SK-N-SH (cell line): ENCODE results near the gene TAF1B. TPM values are rescaled to one million over a fixed set of nuclear protein-coding genes. Genes with fewer than 3 reads are reported as not detected.

Experiments used
- CTCF ChIA-PET: fragments of 300-600, 350-600 bp; formaldehyde crosslinking; extraction: SDS; loops from one replicate; lab custom pipeline; 2021; lab: Yijun Ruan, JAX
- POLR2A ChIA-PET: fragments of 350-600 bp; sonication (Branson Sonifier 250); formaldehyde crosslinking; extraction: SDS; loops from one replicate; lab custom pipeline; 2020; ENCODE audit warnings: antibody characterized with exemption, inconsistent platforms; lab: Yijun Ruan, JAX
- DNase-seq: peaks from one replicate; pipeline ENCODE4 v3.0.0; 2012
- H2AFZ ChIP-seq: fragments of 200-600 bp; sonication (generic); 2 replicates; pipeline ENCODE4 v1.8.1; 2016; ENCODE audit warnings: antibody characterized with exemption, mild to moderate bottlenecking, low read depth
- H3F3A ChIP-seq: fragments of 200-600 bp; sonication (generic); replicated peaks from 2 replicates; pipeline ENCODE3; 2016; ENCODE audit warnings: antibody characterized with exemption, mild to moderate bottlenecking; ENCODE audit not compliant: insufficient read depth
- H3K27ac ChIP-seq, 2 experiments: fragments of 200-500 bp in 1 of 2; fragments of 200-600 bp in 1 of 2; sonication (Bioruptor generic) in 1 of 2; sonication (generic), shearing (Covaris generic) in 1 of 2; 2 replicates each; pipeline versions ENCODE4 v1.5.1 to v1.6.1; 2014 to 2016; ENCODE audit warnings: low read depth in 2 of 2, inconsistent platforms in 1 of 2, low read length in 1 of 2, mild to moderate bottlenecking in 1 of 2, mixed read lengths in 1 of 2
- H3K27me3 ChIP-seq: fragments of 200-600 bp; sonication (generic), shearing (Covaris generic); 2 replicates; pipeline ENCODE4 v1.6.1; 2016; ENCODE audit warnings: mixed run types; ENCODE audit not compliant: insufficient read depth
- H3K36me3 ChIP-seq, 2 experiments: fragments of 200-500 bp in 1 of 2; fragments of 200-600 bp in 1 of 2; sonication (Bioruptor generic) in 1 of 2; sonication (generic) in 1 of 2; replicated peaks in 1 of 2; 2 replicates each; pipeline versions ENCODE3 to v1.5.1; 2014 to 2016; ENCODE audit warnings: low read length in 1 of 2, mild to moderate bottlenecking in 1 of 2; ENCODE audit not compliant: insufficient read depth in 2 of 2, control insufficient read depth in 1 of 2
- H3K4me1 ChIP-seq, 2 experiments: fragments of 200-500 bp in 1 of 2; fragments of 200-600 bp in 1 of 2; sonication (Bioruptor generic) in 1 of 2; sonication (generic), shearing (Covaris generic) in 1 of 2; 2 replicates each; pipeline versions ENCODE4 v1.5.1 to v1.6.1; 2014 to 2016; ENCODE audit warnings: low read depth in 1 of 2, low read length in 1 of 2, mixed run types in 1 of 2; ENCODE audit not compliant: insufficient read depth in 2 of 2, control insufficient read depth in 1 of 2
- H3K4me2 ChIP-seq: fragments of 200-600 bp; sonication (generic), shearing (Covaris generic); 2 replicates; pipeline ENCODE4 v1.6.1; 2017; ENCODE audit warnings: mixed run types
- H3K4me3 ChIP-seq, 2 experiments: fragments of 200-500 bp in 1 of 2; fragments of 200-600 bp in 1 of 2; sonication (Bioruptor generic) in 1 of 2; sonication (generic), shearing (Covaris generic) in 1 of 2; 2 replicates each; pipeline versions ENCODE4 v1.5.1 to v1.8.1; 2014 to 2016; ENCODE audit warnings: low read depth in 2 of 2, inconsistent platforms in 1 of 2, low read length in 1 of 2, mild to moderate bottlenecking in 1 of 2, mixed read lengths in 1 of 2, moderate library complexity in 1 of 2
- H3K79me2 ChIP-seq: fragments of 200-600 bp; sonication (generic); 2 replicates; pipeline ENCODE4 v1.8.1; 2017; ENCODE audit warnings: mild to moderate bottlenecking; ENCODE audit not compliant: insufficient read depth
- H3K9ac ChIP-seq: fragments of 200-600 bp; sonication (generic); 2 replicates; pipeline ENCODE4 v1.6.1; 2017; ENCODE audit warnings: mixed run types
- H3K9me2 ChIP-seq: fragments of 200-600 bp; sonication (generic); 2 replicates; pipeline ENCODE4 v1.6.1; 2017; ENCODE audit warnings: mixed run types
- H3K9me3 ChIP-seq: fragments of 200-600 bp; sonication (generic); 2 replicates; pipeline ENCODE4 v1.6.1; 2017; ENCODE audit warnings: mixed run types, mild to moderate bottlenecking, moderate library complexity
- H4K20me1 ChIP-seq: fragments of 200-600 bp; sonication (generic); 2 replicates; pipeline ENCODE4 v1.6.1; 2017; ENCODE audit warnings: mild to moderate bottlenecking, mixed run types; ENCODE audit not compliant: insufficient read depth
- ELF1 ChIP-seq: IDR thresholded peaks from 2 replicates; pipeline ENCODE4 v1.4.0; 2012
- EP300 ChIP-seq, 2 experiments: IDR thresholded peaks; 2 replicates each; pipeline versions ENCODE4 v1.4.0 to v1.6.1; 2012; ENCODE audit warnings: borderline replicate concordance in 1 of 2, low read depth in 1 of 2, low read length in 1 of 2
- EZH2phosphoT487 ChIP-seq: fragments of 200-600 bp; sonication (generic); IDR thresholded peaks from 2 replicates; pipeline ENCODE4 v1.6.1; 2017; ENCODE audit warnings: low read depth, mixed run types, mild to moderate bottlenecking, antibody characterized with exemption, moderate library complexity, borderline replicate concordance
- FOSL2 ChIP-seq: IDR thresholded peaks from 2 replicates; pipeline ENCODE4 v1.4.0; 2012; ENCODE audit warnings: low read depth, mild to moderate bottlenecking, moderate library complexity, borderline replicate concordance
- MEF2A ChIP-seq: IDR thresholded peaks from 2 replicates; pipeline ENCODE4 v1.4.0; 2012; ENCODE audit warnings: low read depth, borderline replicate concordance
- NFIC ChIP-seq: IDR thresholded peaks from 2 replicates; pipeline ENCODE4 v1.4.0; 2012; ENCODE audit warnings: borderline replicate concordance
- NRF1 ChIP-seq: IDR thresholded peaks from 2 replicates; pipeline ENCODE4 v1.6.1; 2012; ENCODE audit warnings: low read depth, mild to moderate bottlenecking, low read length
- POLR2AphosphoS5 ChIP-seq: IDR thresholded peaks from 2 replicates; pipeline ENCODE4 v1.6.1; 2012; ENCODE audit warnings: low read depth, low read length
- RCOR1 ChIP-seq: fragments of 150-350 bp; IDR thresholded peaks from 2 replicates; pipeline ENCODE4 v1.6.1; 2017; ENCODE audit warnings: antibody characterized with exemption, low read length
- RFX5 ChIP-seq: IDR thresholded peaks from 2 replicates; pipeline ENCODE4 v1.6.1; 2012; ENCODE audit warnings: mild to moderate bottlenecking, improper control_type of control experiment, low read length
- RXRA ChIP-seq: IDR thresholded peaks from 2 replicates; pipeline ENCODE4 v1.4.0; 2012; ENCODE audit warnings: low read depth, mild to moderate bottlenecking, borderline replicate concordance
- SMC3 ChIP-seq: IDR thresholded peaks from 2 replicates; pipeline ENCODE4 v1.6.1; 2012; ENCODE audit warnings: low read depth, low read length, improper control_type of control experiment
- TCF12 ChIP-seq: IDR thresholded peaks from 2 replicates; pipeline ENCODE4 v1.4.0; 2012
- YY1 ChIP-seq: IDR thresholded peaks from 2 replicates; pipeline ENCODE4 v1.4.0; 2012; ENCODE audit warnings: low read depth, mild to moderate bottlenecking
- WGBS: methylation state at CpG from one replicate; pipeline ENCODE4 v1.1.6; 2017; ENCODE audit warnings: low lambda C conversion rate; 5-methylcytosine and 5-hydroxymethylcytosine counted together
- polyA plus RNA-seq, 3 experiments: library from polyadenylated mRNA; depleted of rRNA; stranded (reverse); fragments of >200 nt; gene quantifications; 2 replicates each; pipeline ENCODE4 v1.2.3, GENCODE V29; 2012
- TF ChIP-seq, protein P1 (sequence below): IDR thresholded peaks from 2 replicates; pipeline ENCODE4 v1.6.1; 2012; ENCODE audit warnings: mild to moderate bottlenecking, low read depth, low read length, moderate library complexity
- TF ChIP-seq, protein P2 (sequence below): IDR thresholded peaks from 2 replicates; pipeline ENCODE4 v1.4.0; 2012; ENCODE audit warnings: low read depth, borderline replicate concordance
- TF ChIP-seq, protein P3 (sequence below): fragments of 150-350 bp; IDR thresholded peaks from 2 replicates; pipeline ENCODE4 v1.6.1; 2017; ENCODE audit warnings: antibody characterized with exemption, low read length, low read depth, borderline replicate concordance
- TF ChIP-seq, protein P4 (sequence below): IDR thresholded peaks from 2 replicates; pipeline ENCODE4; 2012

The TAF1B gene
- polyA plus RNA-seq, 1 of the 3 experiments (the other 2 are of a cell fraction), result 7.8 TPM

DNA sequence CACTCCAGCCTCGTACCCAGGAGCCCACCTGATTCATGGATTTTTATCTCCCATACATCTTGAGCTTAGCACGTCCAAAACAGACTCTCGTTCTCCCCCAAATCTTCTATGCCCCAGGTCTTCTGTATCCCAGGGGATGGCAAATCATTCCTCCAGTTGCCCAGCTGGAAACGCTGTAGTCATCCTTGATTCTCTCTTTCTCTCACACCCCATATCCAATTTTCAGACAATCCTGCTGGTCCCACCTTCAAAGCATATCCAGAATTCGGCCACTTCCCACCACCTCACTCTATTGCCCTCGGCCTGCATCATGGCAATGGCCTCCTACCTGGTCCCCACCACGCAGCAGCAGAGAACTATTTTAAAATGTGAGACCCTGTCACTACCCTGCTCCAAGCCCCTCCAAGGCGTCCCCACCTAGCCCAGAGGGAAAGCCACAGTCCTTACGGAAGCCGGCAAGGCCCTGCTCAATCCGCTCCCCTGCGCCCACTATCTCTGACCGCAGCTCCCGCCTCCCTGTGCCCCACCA is 106.8 kb downstream of the TAF1B start:
- H3K9ac ChIP-seq, result no peak overlapping the region
- CTCF ChIA-PET, result interaction anchor here (0.8 to 4.3 kb wide), 7 partner anchors 16 to 179 kb away, joined by 3 to 23 read pairs (median 4); no protein-coding TSS in a partner anchor
- no peaks in the 10 kb centered on the region for H3K36me3 ChIP-seq
- TF ChIP-seq TCF12 (no peak), EZH2phosphoT487 (no peak), POLR2AphosphoS5 (no peak), RCOR1 (no peak), RXRA (no peak), RFX5 (no peak), MEF2A (no peak), NRF1 (no peak), EP300 (IDR thresholded peaks at IDR 0.05; ENCODE audit: borderline replicate concordance in 1 of 2, low read depth in 1 of 2, low read length in 1 of 2) (no peak), NFIC (no peak), YY1 (no peak), ELF1 (no peak), FOSL2 (no peak), SMC3 (no peak)
- TF ChIP-seq, protein P1, sequence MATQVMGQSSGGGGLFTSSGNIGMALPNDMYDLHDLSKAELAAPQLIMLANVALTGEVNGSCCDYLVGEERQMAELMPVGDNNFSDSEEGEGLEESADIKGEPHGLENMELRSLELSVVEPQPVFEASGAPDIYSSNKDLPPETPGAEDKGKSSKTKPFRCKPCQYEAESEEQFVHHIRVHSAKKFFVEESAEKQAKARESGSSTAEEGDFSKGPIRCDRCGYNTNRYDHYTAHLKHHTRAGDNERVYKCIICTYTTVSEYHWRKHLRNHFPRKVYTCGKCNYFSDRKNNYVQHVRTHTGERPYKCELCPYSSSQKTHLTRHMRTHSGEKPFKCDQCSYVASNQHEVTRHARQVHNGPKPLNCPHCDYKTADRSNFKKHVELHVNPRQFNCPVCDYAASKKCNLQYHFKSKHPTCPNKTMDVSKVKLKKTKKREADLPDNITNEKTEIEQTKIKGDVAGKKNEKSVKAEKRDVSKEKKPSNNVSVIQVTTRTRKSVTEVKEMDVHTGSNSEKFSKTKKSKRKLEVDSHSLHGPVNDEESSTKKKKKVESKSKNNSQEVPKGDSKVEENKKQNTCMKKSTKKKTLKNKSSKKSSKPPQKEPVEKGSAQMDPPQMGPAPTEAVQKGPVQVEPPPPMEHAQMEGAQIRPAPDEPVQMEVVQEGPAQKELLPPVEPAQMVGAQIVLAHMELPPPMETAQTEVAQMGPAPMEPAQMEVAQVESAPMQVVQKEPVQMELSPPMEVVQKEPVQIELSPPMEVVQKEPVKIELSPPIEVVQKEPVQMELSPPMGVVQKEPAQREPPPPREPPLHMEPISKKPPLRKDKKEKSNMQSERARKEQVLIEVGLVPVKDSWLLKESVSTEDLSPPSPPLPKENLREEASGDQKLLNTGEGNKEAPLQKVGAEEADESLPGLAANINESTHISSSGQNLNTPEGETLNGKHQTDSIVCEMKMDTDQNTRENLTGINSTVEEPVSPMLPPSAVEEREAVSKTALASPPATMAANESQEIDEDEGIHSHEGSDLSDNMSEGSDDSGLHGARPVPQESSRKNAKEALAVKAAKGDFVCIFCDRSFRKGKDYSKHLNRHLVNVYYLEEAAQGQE, result no peak
- TF ChIP-seq, protein P2, sequence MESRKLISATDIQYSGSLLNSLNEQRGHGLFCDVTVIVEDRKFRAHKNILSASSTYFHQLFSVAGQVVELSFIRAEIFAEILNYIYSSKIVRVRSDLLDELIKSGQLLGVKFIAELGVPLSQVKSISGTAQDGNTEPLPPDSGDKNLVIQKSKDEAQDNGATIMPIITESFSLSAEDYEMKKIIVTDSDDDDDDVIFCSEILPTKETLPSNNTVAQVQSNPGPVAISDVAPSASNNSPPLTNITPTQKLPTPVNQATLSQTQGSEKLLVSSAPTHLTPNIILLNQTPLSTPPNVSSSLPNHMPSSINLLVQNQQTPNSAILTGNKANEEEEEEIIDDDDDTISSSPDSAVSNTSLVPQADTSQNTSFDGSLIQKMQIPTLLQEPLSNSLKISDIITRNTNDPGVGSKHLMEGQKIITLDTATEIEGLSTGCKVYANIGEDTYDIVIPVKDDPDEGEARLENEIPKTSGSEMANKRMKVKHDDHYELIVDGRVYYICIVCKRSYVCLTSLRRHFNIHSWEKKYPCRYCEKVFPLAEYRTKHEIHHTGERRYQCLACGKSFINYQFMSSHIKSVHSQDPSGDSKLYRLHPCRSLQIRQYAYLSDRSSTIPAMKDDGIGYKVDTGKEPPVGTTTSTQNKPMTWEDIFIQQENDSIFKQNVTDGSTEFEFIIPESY, result no peak
- TF ChIP-seq, protein P3, sequence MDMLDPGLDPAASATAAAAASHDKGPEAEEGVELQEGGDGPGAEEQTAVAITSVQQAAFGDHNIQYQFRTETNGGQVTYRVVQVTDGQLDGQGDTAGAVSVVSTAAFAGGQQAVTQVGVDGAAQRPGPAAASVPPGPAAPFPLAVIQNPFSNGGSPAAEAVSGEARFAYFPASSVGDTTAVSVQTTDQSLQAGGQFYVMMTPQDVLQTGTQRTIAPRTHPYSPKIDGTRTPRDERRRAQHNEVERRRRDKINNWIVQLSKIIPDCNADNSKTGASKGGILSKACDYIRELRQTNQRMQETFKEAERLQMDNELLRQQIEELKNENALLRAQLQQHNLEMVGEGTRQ, result no peak
- TF ChIP-seq, protein P4, sequence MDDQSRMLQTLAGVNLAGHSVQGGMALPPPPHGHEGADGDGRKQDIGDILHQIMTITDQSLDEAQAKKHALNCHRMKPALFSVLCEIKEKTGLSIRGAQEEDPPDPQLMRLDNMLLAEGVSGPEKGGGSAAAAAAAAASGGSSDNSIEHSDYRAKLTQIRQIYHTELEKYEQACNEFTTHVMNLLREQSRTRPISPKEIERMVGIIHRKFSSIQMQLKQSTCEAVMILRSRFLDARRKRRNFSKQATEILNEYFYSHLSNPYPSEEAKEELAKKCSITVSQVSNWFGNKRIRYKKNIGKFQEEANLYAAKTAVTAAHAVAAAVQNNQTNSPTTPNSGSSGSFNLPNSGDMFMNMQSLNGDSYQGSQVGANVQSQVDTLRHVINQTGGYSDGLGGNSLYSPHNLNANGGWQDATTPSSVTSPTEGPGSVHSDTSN, result no peak
- H3K9me2 ChIP-seq, result no peaks in the 10 kb centered on the region
- H3F3A ChIP-seq, result no peaks in the 10 kb centered on the region
- no peaks in the 10 kb centered on the region for H3K9me3 ChIP-seq
- no peak overlapping the region for H3K4me2 ChIP-seq
- H3K27ac ChIP-seq, result no peak overlapping the region
- no peaks in the 10 kb centered on the region for H3K79me2 ChIP-seq
- H3K27me3 ChIP-seq, result no peaks in the 10 kb centered on the region
- no peak for DNase-seq
- no peaks in the 10 kb centered on the region for H4K20me1 ChIP-seq
- no peak overlapping the region for H3K4me3 ChIP-seq
- POLR2A ChIA-PET, result interaction anchor here (0.6 kb wide), 1 partner anchor 8 kb away, joined by 3 read pairs; no protein-coding TSS in a partner anchor
- peaks cover 0 to 4% of the 10 kb centered on the region in 2 experiments; a peak in 2 of 4 replicates for H3K4me1 ChIP-seq
- H2AFZ ChIP-seq, result no peak overlapping the region
- WGBS, result 95% methylated on average over 14 of the region's 14 CpGs
